ENCODE data around the gene MYDGF.
A peak's percentile ranks its signal among the peaks of the same experiment; 100 is the strongest.

Gene MYDGF

GRCh38 chr19:4640247-4641000 lies 29.7 kb downstream of the MYDGF start:
- DNase-seq: no peak

- no peak for DNase-seq
Measured at GRCh38 chr19:4639531-4640246, 30.5 kb downstream of the MYDGF start.

- peak; percentile 99 for DNase-seq
Measured at GRCh38 chr19:4638828-4639530, 31.2 kb downstream of the MYDGF start, which contains the start of gene TNFAIP8L1. Gene TNFAIP8L1 (plus strand): TSS chr19:4639516. CDS start chr19:4651870, 12,354 bp downstream.

GRCh38 chr19:4638317-4638716 lies 31.8 kb downstream of the MYDGF start:
- DNase-seq: no peak

- no peak for DNase-seq
Measured at GRCh38 chr19:4636761-4637160, 33.4 kb downstream of the MYDGF start.

GRCh38 chr19:4636151-4636717 lies 33.9 kb downstream of the MYDGF start:
- DNase-seq: peak; percentile 81

- no peak for DNase-seq
Measured at GRCh38 chr19:4635754-4636116, 34.4 kb downstream of the MYDGF start.

GRCh38 chr19:4633140-4633967 lies 36.8 kb downstream of the MYDGF start:
- DNase-seq: peak; percentile 24

GRCh38 chr19:4624733-4625362 lies 45.3 kb downstream of the MYDGF start:
- no peak for DNase-seq

- no peak for DNase-seq
Measured at GRCh38 chr19:4624301-4624700, 45.8 kb downstream of the MYDGF start.

GRCh38 chr19:4622695-4623421 lies 47.3 kb downstream of the MYDGF start:
- DNase-seq: no peak

- DNase-seq: no peak
Measured at GRCh38 chr19:4620675-4621074, 49.5 kb downstream of the MYDGF start.

- no peak for DNase-seq
Measured at GRCh38 chr19:4619668-4620294, 50.4 kb downstream of the MYDGF start.

GRCh38 chr19:4618019-4618418 lies 52.1 kb downstream of the MYDGF start:
- DNase-seq: no peak

GRCh38 chr19:4613254-4613751 lies 56.8 kb downstream of the MYDGF start:
- no peak for DNase-seq

GRCh38 chr19:4609878-4610511 lies 60.1 kb downstream of the MYDGF start:
- no peak for DNase-seq

Data from stimulated activated CD4-positive, alpha-beta T cell treated with anti-CD3 and anti-CD28 coated beads, Interleukin-12 subunit alpha, Interleukin-12 subunit beta, amount 100 ng/mL, for 4 hours (primary cell).